ENCODE measurements around the gene TMC5. TPM values are rescaled to one million over a fixed set of nuclear protein-coding genes. Genes with fewer than 3 reads are reported as not detected.
A peak's percentile ranks its signal among the peaks of the same experiment; 100 is the strongest.

TMC5 gene
- polyA plus RNA-seq, 1 donor from 2014 or later: not detected

- Histone ChIP-seq H3K27ac (ENCODE audit: low read length) (peak within 1 kb of the TSS; percentile 92), H3K9me3 (ENCODE audit: low read length) (no peaks in the 10 kb centered on the region), H4K20me1 (ENCODE audit: insufficient read depth) (no peaks in the 10 kb centered on the region), H3K4me3 (ENCODE audit: low read length) (peak within 1 kb of the TSS; percentile 86), H3K9ac (ENCODE audit: low read length) (peak within 1 kb of the TSS; percentile 90), H3K9me2 (ENCODE audit: insufficient read depth, low read length) (no peaks in the 10 kb centered on the region), H3K4me2 (ENCODE audit: low read length) (peak within 1 kb of the TSS; percentile 87), H3K79me2 (replicated peaks; ENCODE audit: insufficient read depth, low read length) (peaks cover 46% of the 10 kb centered on the region), H3F3A (ENCODE audit: insufficient read depth, low read length, poor library complexity, severe bottlenecking) (peaks cover 6% of the 10 kb centered on the region), H3K27me3 (ENCODE audit: insufficient read depth, low read depth, low read length) (no peaks in the 10 kb centered on the region), H3K36me3 (ENCODE audit: insufficient read depth, low read length) (no peaks in the 10 kb centered on the region), H2AFZ (ENCODE audit: low read depth, low read length) (peak within 1 kb of the TSS; percentile 46)
- TF ChIP-seq RAD21 (conservative IDR thresholded peaks at IDR 0.05) (no peak), SMC3 (conservative IDR thresholded peaks at IDR 0.05; ENCODE audit: poor library complexity) (no peak), POLR2AphosphoS5 (IDR thresholded peaks at IDR 0.05) (peak; percentile 91), EP300 (conservative IDR thresholded peaks at IDR 0.05; ENCODE audit: poor library complexity, severe bottlenecking) (peak; percentile 33), TAF1 (IDR thresholded peaks at IDR 0.05; ENCODE audit: low read depth) (peak; percentile 55), EZH2 (IDR thresholded peaks at IDR 0.05; ENCODE audit: borderline replicate concordance, insufficient read depth, low read length, poor library complexity, severe bottlenecking) (no peak), CTCF (IDR thresholded peaks at IDR 0.05; ENCODE audit: poor library complexity, severe bottlenecking) (no peak), MXI1 (conservative IDR thresholded peaks at IDR 0.05; ENCODE audit: poor library complexity, severe bottlenecking) (peak; percentile 82)
- TF ChIP-seq, protein P1, sequence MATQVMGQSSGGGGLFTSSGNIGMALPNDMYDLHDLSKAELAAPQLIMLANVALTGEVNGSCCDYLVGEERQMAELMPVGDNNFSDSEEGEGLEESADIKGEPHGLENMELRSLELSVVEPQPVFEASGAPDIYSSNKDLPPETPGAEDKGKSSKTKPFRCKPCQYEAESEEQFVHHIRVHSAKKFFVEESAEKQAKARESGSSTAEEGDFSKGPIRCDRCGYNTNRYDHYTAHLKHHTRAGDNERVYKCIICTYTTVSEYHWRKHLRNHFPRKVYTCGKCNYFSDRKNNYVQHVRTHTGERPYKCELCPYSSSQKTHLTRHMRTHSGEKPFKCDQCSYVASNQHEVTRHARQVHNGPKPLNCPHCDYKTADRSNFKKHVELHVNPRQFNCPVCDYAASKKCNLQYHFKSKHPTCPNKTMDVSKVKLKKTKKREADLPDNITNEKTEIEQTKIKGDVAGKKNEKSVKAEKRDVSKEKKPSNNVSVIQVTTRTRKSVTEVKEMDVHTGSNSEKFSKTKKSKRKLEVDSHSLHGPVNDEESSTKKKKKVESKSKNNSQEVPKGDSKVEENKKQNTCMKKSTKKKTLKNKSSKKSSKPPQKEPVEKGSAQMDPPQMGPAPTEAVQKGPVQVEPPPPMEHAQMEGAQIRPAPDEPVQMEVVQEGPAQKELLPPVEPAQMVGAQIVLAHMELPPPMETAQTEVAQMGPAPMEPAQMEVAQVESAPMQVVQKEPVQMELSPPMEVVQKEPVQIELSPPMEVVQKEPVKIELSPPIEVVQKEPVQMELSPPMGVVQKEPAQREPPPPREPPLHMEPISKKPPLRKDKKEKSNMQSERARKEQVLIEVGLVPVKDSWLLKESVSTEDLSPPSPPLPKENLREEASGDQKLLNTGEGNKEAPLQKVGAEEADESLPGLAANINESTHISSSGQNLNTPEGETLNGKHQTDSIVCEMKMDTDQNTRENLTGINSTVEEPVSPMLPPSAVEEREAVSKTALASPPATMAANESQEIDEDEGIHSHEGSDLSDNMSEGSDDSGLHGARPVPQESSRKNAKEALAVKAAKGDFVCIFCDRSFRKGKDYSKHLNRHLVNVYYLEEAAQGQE (IDR thresholded peaks at IDR 0.05; ENCODE audit: borderline replicate concordance): peak; percentile 39
Measured at GRCh38 chr16:19523559-19524355, 106.1 kb downstream of the TMC5 start, which contains the start of gene CCP110. Gene CCP110, plus strand, starts transcription at chr16:19523942. Its CDS starts 3,940 bp downstream, at chr16:19527882.

- Histone ChIP-seq H3K27me3 (ENCODE audit: insufficient read depth, low read depth, low read length) (no peaks in the 10 kb centered on the region), H3F3A (ENCODE audit: insufficient read depth, low read length, poor library complexity, severe bottlenecking) (peaks cover 6% of the 10 kb centered on the region), H3K4me2 (ENCODE audit: low read length) (peak overlapping the region; percentile 87), H3K36me3 (ENCODE audit: insufficient read depth, low read length) (peaks cover 4% of the 10 kb centered on the region), H3K9me3 (ENCODE audit: low read length) (no peaks in the 10 kb centered on the region), H3K27ac (ENCODE audit: low read length) (peak overlapping the region; percentile 87), H4K20me1 (ENCODE audit: insufficient read depth) (no peaks in the 10 kb centered on the region), H3K9me2 (ENCODE audit: insufficient read depth, low read length) (no peaks in the 10 kb centered on the region), H3K79me2 (replicated peaks; ENCODE audit: insufficient read depth, low read length) (peaks cover 40% of the 10 kb centered on the region), H2AFZ (ENCODE audit: low read depth, low read length) (peak overlapping the region; percentile 46), H3K4me3 (ENCODE audit: low read length) (peak overlapping the region; percentile 86), H3K9ac (ENCODE audit: low read length) (peak overlapping the region; percentile 90)
- TF ChIP-seq EZH2 (IDR thresholded peaks at IDR 0.05; ENCODE audit: borderline replicate concordance, insufficient read depth, low read length, poor library complexity, severe bottlenecking) (no peak), EP300 (conservative IDR thresholded peaks at IDR 0.05; ENCODE audit: poor library complexity, severe bottlenecking) (no peak), SMC3 (conservative IDR thresholded peaks at IDR 0.05; ENCODE audit: poor library complexity) (no peak), CTCF (IDR thresholded peaks at IDR 0.05; ENCODE audit: poor library complexity, severe bottlenecking) (no peak), TAF1 (IDR thresholded peaks at IDR 0.05; ENCODE audit: low read depth) (no peak), RAD21 (conservative IDR thresholded peaks at IDR 0.05) (no peak), MXI1 (conservative IDR thresholded peaks at IDR 0.05; ENCODE audit: poor library complexity, severe bottlenecking) (no peak), POLR2AphosphoS5 (IDR thresholded peaks at IDR 0.05) (no peak)
- TF ChIP-seq, protein P1 (IDR thresholded peaks at IDR 0.05; ENCODE audit: borderline replicate concordance): no peak
Measured at GRCh38 chr16:19524356-19524615, 106.6 kb downstream of the TMC5 start.
